Measurements from ENCODE around the gene PRKAG3.
"Not testable (repeated sequence)": the region's sequence is repeated elsewhere in the genome, so short reads cannot be mapped to it uniquely, and the experiment has no call there.

Gene PRKAG3

DNA sequence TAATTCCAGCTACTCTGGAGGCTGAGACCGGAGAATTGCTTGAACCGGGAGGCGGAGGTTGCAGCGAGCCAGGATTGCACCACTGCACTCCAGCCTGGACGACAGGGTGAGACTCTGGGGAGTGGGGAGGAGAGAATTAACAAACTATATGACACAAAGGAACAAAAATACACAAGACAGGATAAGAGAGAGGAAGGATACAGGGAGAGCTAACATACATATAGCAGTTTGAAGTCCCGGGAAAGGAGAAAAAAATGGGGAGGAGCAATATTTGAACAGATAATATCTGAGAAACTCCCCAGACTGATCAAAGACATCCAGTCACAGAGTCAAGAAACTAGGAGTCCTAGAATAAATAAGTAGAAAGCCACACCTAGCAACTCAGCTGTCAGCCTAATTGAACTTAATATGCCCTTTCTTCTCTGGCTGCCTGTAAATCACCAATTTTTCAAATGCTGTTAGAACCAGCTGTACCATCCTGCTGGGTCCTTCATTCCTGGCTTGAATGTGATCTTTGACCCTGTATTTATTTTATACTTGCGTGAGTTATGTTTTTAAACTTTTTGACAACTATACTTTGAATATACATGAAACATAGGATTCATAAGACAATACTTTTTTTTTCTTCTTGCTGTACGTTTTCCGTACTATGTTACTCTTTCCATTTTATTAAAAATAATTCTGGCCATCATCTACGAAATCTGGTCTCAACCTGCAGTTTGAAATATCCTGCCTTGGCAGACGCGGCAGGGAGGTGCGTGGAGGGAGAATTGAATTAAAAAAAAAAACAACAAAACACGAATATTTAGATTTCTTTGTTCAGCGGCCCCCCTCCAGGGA lies 50.5 kb downstream of the PRKAG3 start:
- peaks cover 2% of the 10 kb centered on the region for H3K36me3 Mint-ChIP-seq (ENCODE audit: low read depth)
- H3K9me3 Mint-ChIP-seq: peaks cover 11% of the 10 kb centered on the region
- H3K27ac Mint-ChIP-seq: no peak overlapping the region
- no peaks in the 10 kb centered on the region for H3K4me1 Mint-ChIP-seq (ENCODE audit: low read depth)
- peaks cover 57% of the 10 kb centered on the region for H3K27me3 Mint-ChIP-seq (ENCODE audit: low read depth)
- no peak overlapping the region for H3K4me3 Mint-ChIP-seq

DNA sequence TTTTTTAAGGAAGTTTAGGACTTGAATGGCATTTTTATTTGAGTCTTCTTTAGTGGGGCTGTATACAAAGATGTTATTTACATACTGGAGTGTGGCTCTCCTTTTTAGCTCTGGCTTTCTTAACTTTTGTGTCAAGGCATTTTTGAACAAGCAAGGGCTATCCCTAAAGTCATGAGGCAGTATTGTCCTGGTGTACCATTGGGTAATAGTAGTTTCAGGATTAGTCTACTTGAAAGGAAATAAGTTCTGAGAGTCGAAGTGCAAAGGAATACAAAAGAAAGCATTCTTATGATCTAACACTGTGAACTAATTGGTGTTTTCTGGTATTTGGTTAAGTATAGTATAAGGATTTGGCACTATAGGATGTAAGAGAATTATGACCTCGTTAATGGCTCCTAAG lies 51.6 kb downstream of the PRKAG3 start:
- Mint-ChIP-seq H3K4me3 (no peak overlapping the region), H3K27me3 (ENCODE audit: low read depth) (peaks cover 48% of the 10 kb centered on the region), H3K4me1 (ENCODE audit: low read depth) (no peaks in the 10 kb centered on the region), H3K36me3 (ENCODE audit: low read depth) (peaks cover 3% of the 10 kb centered on the region), H3K27ac (no peak overlapping the region), H3K9me3 (peaks cover 13% of the 10 kb centered on the region)

GRCh38 chr2:218777276-218777990 lies 54.2 kb downstream of the PRKAG3 start:
- Mint-ChIP-seq H3K4me3 (no peak overlapping the region), H3K27me3 (ENCODE audit: low read depth) (peaks cover 26% of the 10 kb centered on the region), H3K9me3 (peaks cover 13% of the 10 kb centered on the region), H3K4me1 (ENCODE audit: low read depth) (no peaks in the 10 kb centered on the region), H3K36me3 (ENCODE audit: low read depth) (peaks cover 3% of the 10 kb centered on the region), H3K27ac (no peak overlapping the region)

DNA sequence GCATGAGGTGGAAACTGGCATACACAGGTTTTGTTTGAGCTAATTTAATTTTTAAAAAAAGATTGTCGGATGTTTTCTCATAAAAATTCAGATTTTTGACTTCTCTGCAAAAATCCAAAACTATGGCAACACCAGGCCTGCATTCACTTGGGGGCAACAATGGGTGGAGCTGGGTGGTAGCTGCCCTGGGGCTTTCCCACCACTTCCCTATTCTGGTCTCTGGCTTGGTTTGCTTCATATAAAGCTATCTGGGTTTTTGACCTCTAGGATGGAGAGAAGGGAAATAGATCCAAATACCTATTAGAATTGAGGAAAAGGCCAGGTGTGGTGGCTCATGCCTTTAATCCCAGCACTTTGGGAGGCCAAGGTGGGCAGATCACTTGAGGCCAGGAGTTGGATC lies 55.1 kb downstream of the PRKAG3 start:
- Mint-ChIP-seq H3K36me3 (ENCODE audit: low read depth) (peaks cover 4% of the 10 kb centered on the region), H3K27ac (no peak overlapping the region), H3K4me1 (ENCODE audit: low read depth) (no peaks in the 10 kb centered on the region), H3K4me3 (no peak overlapping the region), H3K9me3 (peaks cover 13% of the 10 kb centered on the region), H3K27me3 (ENCODE audit: low read depth) (peaks cover 21% of the 10 kb centered on the region)

DNA sequence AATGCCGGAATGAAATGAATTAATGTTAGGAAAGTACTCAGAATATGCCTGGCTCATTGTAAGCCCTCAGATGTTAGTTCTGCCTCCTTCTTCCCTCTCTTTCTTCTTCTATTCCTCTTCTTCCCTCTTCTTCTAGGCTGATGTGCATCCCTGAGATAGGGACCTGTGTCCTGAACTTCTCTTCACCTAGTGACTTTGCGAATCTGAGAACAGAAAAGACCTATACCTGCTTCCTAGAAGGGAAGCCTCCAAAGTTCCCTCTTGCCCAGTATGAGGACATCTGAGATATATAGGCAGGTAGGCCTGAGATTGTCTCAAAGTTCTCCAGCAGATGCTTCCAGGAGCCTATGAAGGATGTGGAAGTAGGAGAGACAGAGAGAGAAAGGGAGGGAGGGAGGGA lies 57.7 kb downstream of the PRKAG3 start:
- peaks cover 7% of the 10 kb centered on the region for H3K27me3 Mint-ChIP-seq (ENCODE audit: low read depth)
- H3K4me3 Mint-ChIP-seq: no peak overlapping the region
- H3K9me3 Mint-ChIP-seq: peaks cover 13% of the 10 kb centered on the region
- no peaks in the 10 kb centered on the region for H3K4me1 Mint-ChIP-seq (ENCODE audit: low read depth)
- H3K36me3 Mint-ChIP-seq (ENCODE audit: low read depth): peaks cover 4% of the 10 kb centered on the region
- no peak overlapping the region for H3K27ac Mint-ChIP-seq

- not testable (repeated sequence) for H3K27ac Mint-ChIP-seq; H3K36me3 Mint-ChIP-seq (ENCODE audit: low read depth); H3K27me3 Mint-ChIP-seq (ENCODE audit: low read depth); H3K9me3 Mint-ChIP-seq; H3K4me3 Mint-ChIP-seq; H3K4me1 Mint-ChIP-seq (ENCODE audit: low read depth)
Observed at GRCh38 chr2:218772759-218773158, 58.8 kb downstream of the PRKAG3 start.
